OCI-LY1 (cell line): ENCODE results near the gene S100A8.

Source experiments
- EZH2 ChIP-seq: fragments of 200-600 bp; sonication (generic), shearing (Covaris generic); IDR thresholded peaks from 2 replicates; pipeline ENCODE4 v1.8.0; 2017; ENCODE audit warnings: borderline replicate concordance, mixed run types, mild to moderate bottlenecking, antibody characterized with exemption, low read length, moderate library complexity, mixed read lengths
- TF ChIP-seq, protein P1 (sequence below): fragments of 200-600 bp; sonication (generic), shearing (Covaris generic); IDR thresholded peaks from 2 replicates; pipeline ENCODE4 v1.5.1; 2017; ENCODE audit warnings: mild to moderate bottlenecking, antibody characterized with exemption, low read length, moderate library complexity, mixed read lengths

DNA sequence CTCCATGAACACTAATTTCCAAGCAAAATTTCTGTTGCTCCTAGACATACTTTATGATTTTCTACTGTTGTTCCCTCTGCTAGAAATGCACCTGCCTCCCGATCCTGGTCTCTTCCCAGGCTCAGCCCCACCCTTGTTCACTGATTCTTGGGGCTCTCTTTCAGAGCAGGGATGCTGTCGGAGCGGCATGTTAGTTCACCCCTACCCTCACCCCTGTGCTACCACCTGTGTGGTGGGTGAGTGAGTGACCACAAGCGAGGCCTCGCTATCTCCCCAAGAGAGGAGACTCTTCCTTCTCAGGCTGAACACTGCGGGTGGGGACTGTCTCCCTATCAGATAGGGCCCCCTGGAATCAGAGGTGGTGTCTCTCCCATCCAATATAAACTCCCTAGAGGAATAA, 4.9 kb upstream of the S100A8 start:
- TF ChIP-seq EZH2, result no peak
- TF ChIP-seq, protein P1, sequence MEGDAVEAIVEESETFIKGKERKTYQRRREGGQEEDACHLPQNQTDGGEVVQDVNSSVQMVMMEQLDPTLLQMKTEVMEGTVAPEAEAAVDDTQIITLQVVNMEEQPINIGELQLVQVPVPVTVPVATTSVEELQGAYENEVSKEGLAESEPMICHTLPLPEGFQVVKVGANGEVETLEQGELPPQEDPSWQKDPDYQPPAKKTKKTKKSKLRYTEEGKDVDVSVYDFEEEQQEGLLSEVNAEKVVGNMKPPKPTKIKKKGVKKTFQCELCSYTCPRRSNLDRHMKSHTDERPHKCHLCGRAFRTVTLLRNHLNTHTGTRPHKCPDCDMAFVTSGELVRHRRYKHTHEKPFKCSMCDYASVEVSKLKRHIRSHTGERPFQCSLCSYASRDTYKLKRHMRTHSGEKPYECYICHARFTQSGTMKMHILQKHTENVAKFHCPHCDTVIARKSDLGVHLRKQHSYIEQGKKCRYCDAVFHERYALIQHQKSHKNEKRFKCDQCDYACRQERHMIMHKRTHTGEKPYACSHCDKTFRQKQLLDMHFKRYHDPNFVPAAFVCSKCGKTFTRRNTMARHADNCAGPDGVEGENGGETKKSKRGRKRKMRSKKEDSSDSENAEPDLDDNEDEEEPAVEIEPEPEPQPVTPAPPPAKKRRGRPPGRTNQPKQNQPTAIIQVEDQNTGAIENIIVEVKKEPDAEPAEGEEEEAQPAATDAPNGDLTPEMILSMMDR, result no peak
